ENCODE measurements around the gene ATP11C.

DNA sequence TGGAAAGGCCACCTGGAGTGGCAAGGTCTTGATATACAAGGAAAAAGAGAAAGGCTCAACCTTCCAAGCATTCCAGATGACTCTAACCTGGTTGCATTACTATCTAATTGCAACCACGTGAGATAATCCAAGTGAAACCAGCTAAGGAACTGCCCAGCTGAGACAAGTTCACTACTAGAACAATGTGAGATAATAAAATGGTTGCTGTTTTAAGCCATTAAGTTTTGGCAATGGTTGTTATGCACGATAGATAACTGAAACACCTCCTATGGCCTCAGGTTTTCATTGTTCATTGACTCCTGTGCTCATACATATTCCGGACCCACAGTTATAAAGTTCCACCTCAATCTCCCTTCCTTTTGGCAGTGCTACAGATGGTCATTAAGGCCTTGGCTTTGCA lies 41.6 kb upstream of the ATP11C start:
- TF ChIP-seq TAF1 (IDR thresholded peaks at IDR 0.05; ENCODE audit: borderline replicate concordance, insufficient read depth, low read length) (no peak), SIN3A (IDR thresholded peaks at IDR 0.05; ENCODE audit: borderline replicate concordance, insufficient read depth, low read length) (no peak)
- TF ChIP-seq, protein P1, sequence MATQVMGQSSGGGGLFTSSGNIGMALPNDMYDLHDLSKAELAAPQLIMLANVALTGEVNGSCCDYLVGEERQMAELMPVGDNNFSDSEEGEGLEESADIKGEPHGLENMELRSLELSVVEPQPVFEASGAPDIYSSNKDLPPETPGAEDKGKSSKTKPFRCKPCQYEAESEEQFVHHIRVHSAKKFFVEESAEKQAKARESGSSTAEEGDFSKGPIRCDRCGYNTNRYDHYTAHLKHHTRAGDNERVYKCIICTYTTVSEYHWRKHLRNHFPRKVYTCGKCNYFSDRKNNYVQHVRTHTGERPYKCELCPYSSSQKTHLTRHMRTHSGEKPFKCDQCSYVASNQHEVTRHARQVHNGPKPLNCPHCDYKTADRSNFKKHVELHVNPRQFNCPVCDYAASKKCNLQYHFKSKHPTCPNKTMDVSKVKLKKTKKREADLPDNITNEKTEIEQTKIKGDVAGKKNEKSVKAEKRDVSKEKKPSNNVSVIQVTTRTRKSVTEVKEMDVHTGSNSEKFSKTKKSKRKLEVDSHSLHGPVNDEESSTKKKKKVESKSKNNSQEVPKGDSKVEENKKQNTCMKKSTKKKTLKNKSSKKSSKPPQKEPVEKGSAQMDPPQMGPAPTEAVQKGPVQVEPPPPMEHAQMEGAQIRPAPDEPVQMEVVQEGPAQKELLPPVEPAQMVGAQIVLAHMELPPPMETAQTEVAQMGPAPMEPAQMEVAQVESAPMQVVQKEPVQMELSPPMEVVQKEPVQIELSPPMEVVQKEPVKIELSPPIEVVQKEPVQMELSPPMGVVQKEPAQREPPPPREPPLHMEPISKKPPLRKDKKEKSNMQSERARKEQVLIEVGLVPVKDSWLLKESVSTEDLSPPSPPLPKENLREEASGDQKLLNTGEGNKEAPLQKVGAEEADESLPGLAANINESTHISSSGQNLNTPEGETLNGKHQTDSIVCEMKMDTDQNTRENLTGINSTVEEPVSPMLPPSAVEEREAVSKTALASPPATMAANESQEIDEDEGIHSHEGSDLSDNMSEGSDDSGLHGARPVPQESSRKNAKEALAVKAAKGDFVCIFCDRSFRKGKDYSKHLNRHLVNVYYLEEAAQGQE (IDR thresholded peaks at IDR 0.05; ENCODE audit: insufficient read depth in 1 of 2, low read depth in 2 of 2, low read length in 2 of 2): no peak
